HG03103 (cell line): Measurements from ENCODE around the gene TRPC1.
A peak's percentile ranks its signal among the peaks of the same experiment; 100 is the strongest.

Experiments used
- ATAC-seq: cut with Tn5 transposase; IDR thresholded peaks from one replicate; pipeline ENCODE4 v1.9.1; 2021; ENCODE audit warnings: low read depth; ENCODE audit not compliant: unreplicated experiment

Gene TRPC1

DNA sequence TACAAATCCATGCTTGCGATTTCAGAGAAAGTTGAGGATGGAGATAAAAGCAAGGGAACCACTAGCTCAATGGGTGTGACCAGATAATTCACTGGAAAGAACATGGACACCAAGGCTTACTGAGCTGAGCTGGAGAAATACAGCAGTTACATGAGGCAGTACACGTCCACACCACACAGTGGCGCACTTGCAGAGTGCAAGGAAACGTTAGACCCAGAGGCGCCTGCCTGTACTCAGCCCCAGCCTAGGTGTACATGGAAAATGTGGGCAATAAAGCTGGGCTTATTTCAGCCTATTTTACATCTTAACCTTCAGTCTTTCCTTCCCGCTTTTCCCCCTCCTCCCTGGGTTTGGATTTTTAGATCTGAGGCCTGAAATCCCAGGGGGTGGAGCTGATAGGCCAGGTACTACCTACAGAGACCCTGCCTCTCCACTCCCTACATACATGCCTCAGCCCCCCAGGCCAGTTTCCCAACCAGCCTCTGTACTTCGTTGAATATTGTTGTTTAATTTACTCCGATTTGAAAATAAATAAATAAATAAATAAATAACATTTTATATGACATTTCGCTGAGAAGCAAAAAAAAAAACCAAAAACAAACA is 105.0 kb downstream of the TRPC1 start:
- peak; percentile 95 for ATAC-seq

DNA sequence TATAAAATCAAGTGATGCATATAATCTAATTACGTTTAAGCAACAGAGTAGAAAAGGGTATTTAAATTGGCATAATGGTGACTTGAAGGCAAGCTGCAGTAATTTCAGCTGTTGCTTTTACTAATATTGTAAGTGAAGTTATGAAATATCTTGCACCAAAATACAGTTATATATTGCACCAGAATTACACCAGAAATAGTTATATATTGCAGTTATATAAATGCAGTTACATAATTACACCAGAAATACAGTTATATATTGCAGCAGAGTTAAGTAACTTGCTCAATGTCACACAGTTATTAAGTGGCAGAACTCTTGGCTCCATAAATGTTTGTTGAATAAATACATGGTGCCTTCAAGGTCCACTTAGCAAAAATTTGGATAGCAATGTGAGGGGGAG is 113.7 kb downstream of the TRPC1 start:
- no peak for ATAC-seq

DNA sequence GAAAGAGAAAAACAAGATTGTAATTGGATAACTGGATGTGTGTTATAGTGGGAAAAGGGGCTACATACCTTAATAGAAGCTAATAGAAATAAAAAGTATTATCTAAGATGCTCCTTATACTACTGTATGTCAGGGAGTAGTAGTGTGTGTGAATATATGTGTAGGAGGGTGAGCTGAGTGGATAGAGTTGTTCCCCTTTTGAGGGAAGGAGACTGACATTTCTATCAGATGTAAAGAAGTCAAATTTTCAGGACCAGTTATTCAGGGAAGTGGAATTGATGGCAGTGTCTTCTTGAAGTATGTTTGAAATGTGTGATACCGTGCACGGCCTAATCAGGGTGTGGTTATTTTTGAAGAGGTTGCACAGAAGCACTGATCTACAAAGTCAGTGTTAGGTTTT is 116.0 kb downstream of the TRPC1 start:
- no peak for ATAC-seq

DNA sequence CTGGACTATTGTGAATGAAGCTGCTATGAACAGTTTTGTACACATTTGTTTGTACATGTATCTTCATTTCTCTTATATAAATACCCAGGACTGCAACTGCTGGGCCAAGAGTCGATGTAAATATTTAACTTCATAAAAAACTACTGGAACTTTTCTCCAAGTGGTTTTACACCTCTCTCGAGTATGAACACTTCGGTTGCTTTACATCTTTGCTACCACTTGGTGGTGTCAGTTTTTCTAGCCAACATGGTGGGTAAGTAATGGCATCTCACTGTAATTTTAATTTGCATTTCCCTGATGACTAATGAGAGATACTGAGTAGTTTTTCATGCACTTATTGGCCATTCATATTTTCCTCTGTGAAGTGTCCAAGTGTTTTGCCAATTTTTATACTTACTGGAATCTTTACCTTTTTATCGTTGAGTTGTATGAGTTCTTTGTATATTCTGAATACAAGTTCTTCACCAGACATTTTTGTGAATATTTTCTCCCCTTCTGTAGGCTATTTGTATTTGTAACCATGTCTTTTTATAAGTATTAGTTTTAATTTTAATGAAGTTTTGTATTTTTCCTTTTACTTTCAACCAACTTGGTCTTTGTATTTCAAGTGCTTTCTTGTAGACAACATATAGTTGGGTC is 120.6 kb downstream of the TRPC1 start:
- no peak for ATAC-seq

DNA sequence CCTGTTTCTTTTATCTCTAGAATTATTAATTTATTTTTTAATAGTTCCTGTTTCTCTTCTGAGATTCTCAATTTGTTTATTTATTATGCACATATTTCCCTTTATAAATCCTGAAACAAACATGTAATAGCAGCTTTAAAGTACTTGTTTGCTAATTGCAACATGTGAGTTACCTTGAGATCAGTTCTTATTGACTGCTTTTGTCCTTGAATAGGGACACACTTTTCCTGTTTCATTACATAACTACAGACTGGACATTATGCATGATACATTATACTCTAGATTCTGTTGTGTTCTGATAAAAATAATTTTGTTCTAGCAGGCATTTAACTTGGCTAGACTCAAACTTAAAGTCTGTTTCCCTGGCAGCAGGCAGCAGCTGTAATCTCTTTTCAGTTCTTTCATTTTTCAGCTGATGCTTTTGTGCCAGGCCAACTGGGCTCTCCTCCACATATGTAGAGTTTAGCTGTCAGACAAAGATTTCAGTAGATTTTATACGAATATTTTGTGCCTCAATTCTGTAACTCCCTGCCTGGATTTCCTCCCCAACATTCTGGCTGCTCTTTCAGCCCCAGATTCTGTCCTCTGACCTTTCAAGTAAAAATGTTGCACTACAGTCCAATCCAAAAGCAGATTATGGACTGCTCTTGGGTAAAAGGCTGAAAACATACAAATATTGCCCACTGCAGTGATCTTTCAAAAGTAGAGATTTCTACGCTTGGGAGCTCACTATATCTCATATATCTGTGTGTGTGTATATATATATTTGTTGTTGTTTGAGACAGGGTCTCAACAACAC is 123.1 kb downstream of the TRPC1 start:
- no peak for ATAC-seq

DNA sequence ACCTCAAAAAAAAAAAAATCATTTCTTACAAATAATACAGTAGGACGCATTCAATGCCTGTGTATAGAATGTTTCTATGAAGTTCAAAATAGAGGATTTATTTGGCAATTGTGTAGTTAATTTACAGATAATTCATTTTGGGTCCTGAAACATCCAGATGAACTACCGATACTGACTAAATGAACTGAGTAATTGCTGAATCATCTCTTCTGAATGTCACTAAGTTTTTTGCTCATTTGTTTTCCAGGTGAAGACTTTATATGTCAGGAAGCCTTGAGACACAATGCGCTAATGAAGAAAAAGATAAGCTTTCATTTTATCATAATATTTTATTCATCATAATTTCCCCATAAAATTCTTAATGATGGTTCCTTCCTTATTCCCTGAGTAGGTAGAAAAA is 125.3 kb downstream of the TRPC1 start:
- no peak for ATAC-seq

DNA sequence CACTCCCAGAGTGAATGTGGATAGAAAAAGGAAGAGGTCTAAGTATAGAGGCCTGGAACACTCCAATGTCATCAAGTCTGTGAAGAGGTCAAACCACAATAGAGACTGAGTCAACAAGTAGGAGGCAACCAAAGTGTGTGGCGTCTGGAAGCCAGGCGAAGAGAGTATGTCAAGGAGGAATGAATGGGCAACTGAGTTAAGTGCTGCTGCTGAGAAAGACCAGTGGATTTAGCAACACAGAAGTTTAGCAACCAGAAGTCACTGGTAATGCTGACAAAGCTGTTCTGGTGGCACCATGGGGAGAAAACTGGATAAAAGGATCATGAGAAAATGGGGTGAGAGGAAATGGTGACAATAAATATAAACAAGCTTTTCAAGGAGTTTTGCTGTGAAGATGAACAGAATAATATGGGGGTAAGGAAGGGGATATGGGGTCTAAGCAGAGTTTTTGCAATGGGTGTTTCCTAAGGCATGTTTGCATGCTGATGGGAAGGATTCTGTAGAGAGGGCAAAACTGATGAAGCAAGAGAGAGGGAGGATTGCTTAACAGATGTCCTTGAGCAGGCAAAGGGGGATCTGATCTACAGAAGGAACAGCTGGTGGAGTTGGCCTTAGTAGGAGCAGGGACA is 126.7 kb downstream of the TRPC1 start:
- no peak for ATAC-seq

DNA sequence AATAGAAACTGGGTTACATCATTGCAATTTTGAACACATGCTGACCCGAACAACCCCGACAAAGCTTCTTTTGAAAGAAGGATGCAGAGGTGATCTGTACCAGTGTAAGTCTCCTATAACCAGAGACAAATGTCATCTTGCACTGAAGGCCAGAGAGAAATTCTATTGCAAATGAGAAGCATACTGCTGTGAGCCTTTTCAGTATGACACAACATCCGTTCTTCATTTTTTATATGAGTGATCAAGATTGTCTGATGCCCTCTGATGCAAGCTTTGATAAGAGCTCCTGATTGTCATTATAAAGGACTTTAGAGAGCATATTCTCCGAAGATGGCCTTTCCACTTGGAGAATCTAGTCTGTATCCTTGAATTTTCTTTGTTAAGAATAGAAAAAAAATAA is 128.2 kb downstream of the TRPC1 start:
- ATAC-seq: no peak

DNA sequence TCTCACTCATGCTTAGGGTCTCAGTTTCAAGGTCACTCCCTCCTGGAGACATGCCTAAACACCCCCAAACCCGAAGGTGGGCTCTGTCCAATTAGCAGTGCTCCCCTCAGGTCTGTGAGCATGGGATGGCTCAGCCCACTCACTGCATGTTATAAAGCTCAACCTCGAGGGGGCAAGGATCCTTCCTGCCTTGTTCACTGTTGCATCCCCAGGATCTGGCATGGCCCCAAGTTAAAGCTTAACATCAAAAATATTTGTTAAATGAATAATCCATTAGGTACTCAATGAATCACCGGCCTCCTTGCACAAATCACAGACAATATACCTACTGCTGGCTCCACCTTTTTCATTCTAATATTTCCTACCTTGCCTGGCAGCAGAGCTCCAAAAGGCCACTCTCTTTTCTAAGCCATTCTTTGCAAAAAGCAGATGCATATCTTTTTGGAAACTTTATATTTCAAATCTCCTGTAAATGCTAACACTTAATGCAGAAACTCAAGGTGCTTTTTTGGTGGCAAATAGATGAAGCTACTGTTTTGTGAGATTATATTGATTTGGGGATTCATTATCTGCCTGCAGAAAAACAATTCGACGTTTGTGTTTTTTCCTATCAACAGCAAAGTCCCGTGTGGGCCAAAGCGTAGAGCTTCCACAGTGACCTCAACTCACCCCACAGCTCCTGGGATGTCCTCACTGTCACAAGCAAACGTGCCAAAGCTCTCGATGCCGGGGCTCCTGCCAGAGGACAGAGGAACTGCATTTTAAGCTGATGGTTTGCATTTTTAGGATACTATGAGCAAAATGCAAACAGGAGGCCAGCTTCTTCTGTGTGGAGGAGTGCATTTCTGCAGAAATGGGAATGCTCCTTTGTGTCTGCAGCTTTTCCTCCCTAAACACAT is 129.7 kb downstream of the TRPC1 start:
- no peak for ATAC-seq

DNA sequence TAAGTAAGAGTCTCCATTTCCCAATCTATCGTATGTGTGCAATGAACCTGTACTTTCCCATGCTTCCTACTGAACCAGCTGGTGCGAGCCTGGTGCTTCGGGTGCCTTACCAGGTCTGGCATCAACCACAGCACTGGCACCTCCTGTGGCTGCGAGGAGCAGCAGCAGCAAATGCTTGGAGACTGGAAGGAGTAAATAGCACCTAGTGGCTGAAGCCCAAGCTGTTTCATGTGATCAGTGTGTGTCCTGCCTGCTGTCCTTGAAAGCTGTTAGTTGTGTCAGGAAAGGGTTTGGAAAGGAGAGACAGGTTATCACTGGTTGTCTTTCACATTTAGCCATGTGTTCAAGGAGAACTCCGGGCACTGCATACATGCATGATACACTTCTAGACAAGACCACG is 133.2 kb downstream of the TRPC1 start:
- ATAC-seq: no peak
